Neural progenitor cell (in vitro differentiated cells): Measurements from ENCODE around the gene KCNJ10.

Experiments used
- CTCF ChIP-seq: fragments of 200-600 bp; sonication (generic); IDR thresholded peaks from 2 replicates; pipeline ENCODE4 v1.5.1; 2017; ENCODE audit warnings: antibody characterized with exemption, mild to moderate bottlenecking
- EZH2 ChIP-seq: fragments of 200-600 bp; sonication (generic); IDR thresholded peaks from 2 replicates; pipeline ENCODE4 v1.6.1; 2017; ENCODE audit warnings: antibody characterized with exemption, mild to moderate bottlenecking, moderate library complexity
- EZH2phosphoT487 ChIP-seq: fragments of 200-600 bp; sonication (generic); IDR thresholded peaks from 2 replicates; pipeline ENCODE4 v1.6.1; 2017; ENCODE audit warnings: antibody characterized with exemption

DNA sequence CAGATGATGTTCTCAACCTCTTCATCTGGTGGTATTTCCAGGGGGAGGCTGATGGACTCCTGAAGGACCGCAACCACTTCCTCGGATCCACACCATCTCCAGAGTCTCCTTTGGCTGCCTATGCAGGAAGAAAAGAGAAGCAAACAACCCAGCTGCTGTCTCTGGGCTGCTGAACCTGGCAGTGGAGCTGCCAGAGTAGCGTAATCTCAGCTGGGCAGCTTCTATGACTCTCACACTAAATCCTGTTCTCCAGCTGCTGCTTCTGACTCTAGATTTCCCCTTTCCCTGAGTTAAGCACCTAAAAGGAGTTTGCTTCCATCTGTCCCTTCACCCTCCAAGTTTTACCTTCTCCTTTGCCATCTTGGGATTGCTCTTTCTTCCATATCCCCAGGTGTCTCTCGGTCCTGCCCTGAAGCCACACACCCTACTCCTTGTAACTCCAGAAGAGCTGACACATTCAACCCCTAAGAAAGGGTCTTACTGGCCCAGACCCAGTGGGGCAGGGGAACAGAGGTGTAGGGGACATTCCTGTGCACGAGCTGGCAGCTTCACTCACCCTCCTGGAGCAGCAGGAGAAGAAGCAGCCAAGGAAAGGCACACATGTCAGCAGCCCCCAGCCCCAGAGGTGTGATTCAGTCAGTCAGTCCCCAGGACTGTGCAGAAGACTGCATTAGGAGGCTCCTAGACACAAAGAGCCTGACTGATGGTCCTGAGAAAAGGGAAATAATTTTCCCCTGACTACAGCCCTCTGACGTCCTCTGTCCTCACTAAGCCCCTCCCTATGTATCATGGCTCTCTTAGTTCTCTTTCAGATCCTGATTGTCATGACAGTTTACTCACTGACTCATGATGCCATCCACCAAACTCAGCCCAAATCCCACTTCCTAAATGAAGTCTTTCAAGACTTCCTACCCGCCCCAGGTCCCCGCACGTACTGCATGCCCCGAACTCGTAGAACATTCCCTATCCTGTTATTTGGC lies 116.1 kb downstream of the KCNJ10 start, which contains the start of gene SLAMF9:
- no peak for TF ChIP-seq CTCF
- no peak for TF ChIP-seq EZH2phosphoT487
- TF ChIP-seq EZH2: no peak
